GM13977 (cell line): ENCODE measurements around the gene MAN1B1.
A peak's percentile ranks its signal among the peaks of the same experiment; 100 is the strongest.

Source experiments
- DNase-seq: peaks from one replicate; pipeline ENCODE4 v3.0.0; 2012; ENCODE audit warnings: low spot score
- in situ Hi-C: fragments of 300-500 bp; cut with MboI; formaldehyde crosslinking; loops from one replicate; pipeline ENCODE4 v1.12.0; 2022; ENCODE audit warnings: low sequenced_read_pairs, low pct_unique_long_range_greater_than_20kb, mixed read lengths, inconsistent platforms; ENCODE audit not compliant: unreplicated experiment
- TF ChIP-seq, protein P1 (sequence below): IDR thresholded peaks from 2 replicates; pipeline ENCODE4 v1.5.1; 2012; ENCODE audit warnings: mild to moderate bottlenecking, control low read depth; ENCODE audit not compliant: insufficient read depth; ENCODE audit errors: extremely low read depth, missing control alignments

MAN1B1 gene

DNA sequence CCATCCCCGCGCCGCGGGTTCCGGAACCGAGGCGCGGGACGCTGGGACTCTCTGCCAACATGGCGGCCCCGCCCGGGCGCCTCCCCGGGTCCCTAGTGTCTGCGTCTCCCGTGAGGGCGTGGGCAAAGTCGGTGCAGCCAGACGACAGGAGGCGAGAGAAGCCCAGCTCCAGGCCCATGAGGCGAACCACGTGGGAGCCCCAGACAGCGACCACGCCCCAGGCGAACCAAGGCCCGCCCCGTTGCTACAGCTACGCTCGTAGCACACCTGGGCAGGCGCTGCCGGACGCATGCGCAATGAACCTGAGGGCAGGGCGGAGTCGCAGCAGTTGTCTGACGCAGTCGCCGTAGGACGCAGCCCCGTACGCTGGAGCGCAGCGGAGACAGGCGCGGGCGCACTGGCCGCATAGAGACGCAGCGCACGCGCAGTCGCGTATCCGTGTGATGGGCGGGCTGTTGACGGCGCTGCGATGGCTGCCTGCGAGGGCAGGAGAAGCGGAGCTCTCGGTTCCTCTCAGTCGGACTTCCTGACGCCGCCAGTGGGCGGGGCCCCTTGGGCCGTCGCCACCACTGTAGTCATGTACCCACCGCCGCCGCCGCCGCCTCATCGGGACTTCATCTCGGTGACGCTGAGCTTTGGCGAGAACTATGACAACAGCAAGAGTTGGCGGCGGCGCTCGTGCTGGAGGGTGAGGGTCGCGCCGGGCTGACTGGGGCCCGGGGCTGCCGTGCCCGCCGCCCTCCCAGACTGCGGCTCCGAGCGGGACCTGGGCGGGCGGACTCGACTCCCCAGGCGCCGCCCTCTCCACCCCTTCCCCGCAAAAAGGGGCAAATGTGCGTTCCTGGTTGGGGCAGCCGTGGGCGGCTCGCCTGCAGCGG is at the start of gene MAN1B1:
TSS of gene MAN1B1 (plus strand) at position 455 of the 878 bp plus-strand sequence. CDS start at position 470, 15 bp downstream.
- DNase-seq = peak; percentile 99
- TF ChIP-seq, protein P1, sequence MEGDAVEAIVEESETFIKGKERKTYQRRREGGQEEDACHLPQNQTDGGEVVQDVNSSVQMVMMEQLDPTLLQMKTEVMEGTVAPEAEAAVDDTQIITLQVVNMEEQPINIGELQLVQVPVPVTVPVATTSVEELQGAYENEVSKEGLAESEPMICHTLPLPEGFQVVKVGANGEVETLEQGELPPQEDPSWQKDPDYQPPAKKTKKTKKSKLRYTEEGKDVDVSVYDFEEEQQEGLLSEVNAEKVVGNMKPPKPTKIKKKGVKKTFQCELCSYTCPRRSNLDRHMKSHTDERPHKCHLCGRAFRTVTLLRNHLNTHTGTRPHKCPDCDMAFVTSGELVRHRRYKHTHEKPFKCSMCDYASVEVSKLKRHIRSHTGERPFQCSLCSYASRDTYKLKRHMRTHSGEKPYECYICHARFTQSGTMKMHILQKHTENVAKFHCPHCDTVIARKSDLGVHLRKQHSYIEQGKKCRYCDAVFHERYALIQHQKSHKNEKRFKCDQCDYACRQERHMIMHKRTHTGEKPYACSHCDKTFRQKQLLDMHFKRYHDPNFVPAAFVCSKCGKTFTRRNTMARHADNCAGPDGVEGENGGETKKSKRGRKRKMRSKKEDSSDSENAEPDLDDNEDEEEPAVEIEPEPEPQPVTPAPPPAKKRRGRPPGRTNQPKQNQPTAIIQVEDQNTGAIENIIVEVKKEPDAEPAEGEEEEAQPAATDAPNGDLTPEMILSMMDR = no peak
- in situ Hi-C loops = no loop called here

DNA sequence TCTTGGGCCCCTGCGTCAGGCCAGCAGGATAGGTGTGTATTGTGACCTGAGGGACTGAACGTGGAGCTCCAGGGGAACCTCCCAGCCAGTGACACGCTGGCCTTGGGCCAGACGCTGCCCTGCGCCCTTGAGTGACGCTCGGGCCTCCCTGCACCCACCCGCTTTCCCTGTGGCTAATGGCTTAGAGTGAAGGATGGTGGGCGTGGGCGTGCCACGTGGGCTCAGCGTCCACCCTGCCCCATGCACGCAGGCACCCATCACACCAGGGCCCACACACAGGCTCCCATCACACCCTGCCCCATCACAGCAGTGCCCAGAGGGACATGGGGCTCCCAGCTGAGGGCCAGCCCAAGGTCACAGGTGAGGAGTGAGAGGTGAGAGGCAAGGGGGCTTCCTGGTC is 49.8 kb upstream of the MAN1B1 start:
- no peak for DNase-seq
- in situ Hi-C loops = loop anchor here (10.0 kb wide), 1 partner anchor 262 kb away; no protein-coding TSS in a partner anchor
- TF ChIP-seq, protein P1 = no peak

DNA sequence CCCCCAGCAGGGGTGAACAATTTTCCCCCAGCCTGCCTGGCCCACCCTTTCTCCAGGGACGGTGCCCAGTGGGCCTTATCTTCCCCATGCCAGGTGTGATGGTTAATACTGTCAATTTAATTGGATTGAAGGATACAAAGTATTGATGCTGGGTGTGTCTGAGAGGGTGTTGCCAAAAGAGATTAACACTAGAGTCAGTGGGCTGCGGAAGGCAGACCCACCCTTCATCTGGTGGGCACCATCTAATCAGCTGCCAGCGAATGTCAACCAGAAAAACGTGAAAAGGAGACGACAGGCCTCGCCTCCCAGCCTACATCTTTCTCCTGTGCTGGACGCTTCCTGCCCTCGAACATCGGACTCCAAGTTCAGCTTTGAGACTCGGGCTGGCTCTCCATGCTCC is 49.3 kb upstream of the MAN1B1 start:
- in situ Hi-C loops = loop anchor here (10.0 kb wide), 1 partner anchor 263 kb away; no protein-coding TSS in a partner anchor
- TF ChIP-seq, protein P1 = no peak
- DNase-seq = no peak

GRCh38 chr9:137038916-137039315 is 47.9 kb upstream of the MAN1B1 start:
- TF ChIP-seq, protein P1 = no peak
- in situ Hi-C loops = loop anchor here (10.0 kb wide), 1 partner anchor 264 kb away; no protein-coding TSS in a partner anchor
- no peak for DNase-seq

DNA sequence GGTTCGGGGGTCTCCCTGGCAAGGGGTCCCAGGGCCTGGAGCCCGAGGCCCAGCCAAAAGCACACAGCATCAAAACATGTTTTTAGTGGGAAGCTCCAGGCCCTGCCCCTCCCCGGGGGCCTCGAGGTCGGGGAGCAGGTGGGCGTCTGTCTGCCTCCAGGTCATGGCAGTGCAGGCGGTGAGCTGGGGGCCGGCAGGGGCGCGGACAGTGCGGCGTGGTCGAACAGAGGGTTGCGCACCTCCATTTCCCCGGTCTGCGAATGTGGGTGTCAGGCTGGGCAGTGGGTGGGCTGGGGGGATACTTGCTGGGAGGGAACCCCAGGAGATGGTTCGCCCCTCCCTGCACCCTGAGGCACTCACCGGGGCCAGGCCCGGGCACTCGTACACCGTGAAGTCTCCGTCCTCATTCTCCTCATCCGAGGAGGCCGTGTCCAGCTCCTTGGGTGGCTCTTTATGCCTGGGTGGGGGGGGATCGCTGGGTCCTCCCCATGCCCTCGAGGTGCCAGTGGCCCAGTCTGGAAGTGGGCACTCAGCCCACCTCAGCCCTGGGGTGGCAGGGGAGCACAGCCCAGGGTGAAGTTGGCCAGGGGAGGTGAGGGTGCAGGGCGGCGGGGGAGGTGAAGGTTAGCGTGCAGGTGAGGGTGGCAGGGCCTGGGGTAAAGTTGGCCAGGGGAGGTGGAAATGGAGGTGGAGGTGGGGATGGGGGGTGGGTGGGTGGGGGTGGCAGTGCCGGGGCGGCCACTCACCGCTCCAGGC is 47.0 kb upstream of the MAN1B1 start:
- in situ Hi-C loops = loop anchor here (10.0 kb wide), 1 partner anchor 265 kb away; no protein-coding TSS in a partner anchor
- TF ChIP-seq, protein P1 = no peak
- DNase-seq = no peak

DNA sequence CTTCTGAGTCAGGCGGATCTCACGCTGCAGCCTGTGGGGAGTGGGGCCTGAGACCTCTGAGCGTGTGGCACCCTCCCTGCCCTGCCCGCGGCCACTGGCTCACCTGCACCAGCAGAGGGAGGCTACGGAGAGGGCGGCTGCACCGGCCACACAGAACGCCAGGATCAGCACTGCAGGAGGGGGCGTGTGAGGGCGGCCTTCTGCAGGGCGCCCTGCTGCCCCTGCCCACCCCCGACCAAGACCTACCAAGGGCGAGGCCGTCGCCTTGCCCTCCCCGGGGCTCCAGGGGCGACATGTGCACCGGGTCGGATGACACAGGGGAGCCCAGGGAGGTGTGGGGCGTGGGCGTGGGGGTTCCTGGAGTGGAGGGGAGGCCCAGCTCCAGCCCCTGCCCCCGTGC is 46.2 kb upstream of the MAN1B1 start:
- no peak for DNase-seq
- in situ Hi-C loops = no loop called here
- TF ChIP-seq, protein P1 = no peak
